HG03442 (cell line): Measurements from ENCODE around the gene ZC3HAV1L.
A peak's percentile ranks its signal among the peaks of the same experiment; 100 is the strongest.
"Not testable (repeated sequence)": the region's sequence is repeated elsewhere in the genome, so short reads cannot be mapped to it uniquely, and the experiment has no call there.

Source experiments
- ATAC-seq: cut with Tn5 transposase; IDR thresholded peaks from one replicate; pipeline ENCODE4 v1.9.1; 2021; ENCODE audit warnings: mild to moderate bottlenecking, moderate library complexity; ENCODE audit not compliant: unreplicated experiment

The ZC3HAV1L gene

GRCh38 chr7:139035586-139036353, at the start of gene ZC3HAV1L:
ZC3HAV1L (minus strand) TSS chr7:139036042; CDS start chr7:139036017, 25 bp downstream.
- ATAC-seq = peak; percentile 92

- ATAC-seq = no peak
Measured at GRCh38 chr7:139084709-139085108, 48.9 kb upstream of the ZC3HAV1L start.

GRCh38 chr7:139081584-139081983, 45.7 kb upstream of the ZC3HAV1L start:
- ATAC-seq = no peak

- ATAC-seq = no peak
Measured at GRCh38 chr7:139080905-139081304, 45.1 kb upstream of the ZC3HAV1L start.

- no peak for ATAC-seq
Measured at GRCh38 chr7:139079861-139080260, 44.0 kb upstream of the ZC3HAV1L start.

- ATAC-seq = no peak
Measured at GRCh38 chr7:139078911-139079310, 43.1 kb upstream of the ZC3HAV1L start.

GRCh38 chr7:139078399-139078798, 42.6 kb upstream of the ZC3HAV1L start:
- no peak for ATAC-seq

- ATAC-seq = not testable (repeated sequence)
Measured at GRCh38 chr7:139077706-139078105, 41.9 kb upstream of the ZC3HAV1L start.

GRCh38 chr7:139075871-139076686, 40.2 kb upstream of the ZC3HAV1L start:
- ATAC-seq = no peak

- ATAC-seq = peak; percentile 85
Measured at GRCh38 chr7:139075031-139075652, 39.3 kb upstream of the ZC3HAV1L start.

GRCh38 chr7:139072796-139073195, 37.0 kb upstream of the ZC3HAV1L start:
- no peak for ATAC-seq

- no peak for ATAC-seq
Measured at GRCh38 chr7:139071680-139072079, 35.8 kb upstream of the ZC3HAV1L start.

GRCh38 chr7:139068544-139069399, 32.9 kb upstream of the ZC3HAV1L start:
- no peak for ATAC-seq

- no peak for ATAC-seq
Measured at GRCh38 chr7:139066315-139066714, 30.5 kb upstream of the ZC3HAV1L start.

GRCh38 chr7:139065323-139065722, 29.5 kb upstream of the ZC3HAV1L start:
- ATAC-seq = no peak

GRCh38 chr7:139061416-139061815, 25.6 kb upstream of the ZC3HAV1L start:
- no peak for ATAC-seq

- ATAC-seq = no peak
Measured at GRCh38 chr7:139060695-139061237, 24.9 kb upstream of the ZC3HAV1L start.

GRCh38 chr7:139059905-139060304, 24.1 kb upstream of the ZC3HAV1L start:
- no peak for ATAC-seq

- no peak for ATAC-seq
Measured at GRCh38 chr7:139058943-139059342, 23.1 kb upstream of the ZC3HAV1L start.

- ATAC-seq = no peak
Measured at GRCh38 chr7:139055674-139056073, 19.8 kb upstream of the ZC3HAV1L start.
